Activated CD8-positive, alpha-beta memory T cell treated with anti-CD3 and anti-CD28 coated beads, Interleukin-2, amount 10 ng/mL, durations not matched to agents 7 days and 5 days (primary cell): Measurements from ENCODE around the gene VPS8. TPM values are rescaled to one million over a fixed set of nuclear protein-coding genes. Genes with fewer than 3 reads are reported as not detected.

Source experiments
- ATAC-seq: fragments of 150-1000 bp; cut with Tn5 transposase; one replicate; pipeline ENCODE4 v1.10.0; 2021; ENCODE audit warnings: moderate library complexity
- CTCF ChIA-PET: fragments of 350-600 bp; sonication (Branson Sonifier 250); formaldehyde crosslinking; loops from one replicate; lab custom pipeline; 2021; ENCODE audit warnings: antibody characterized with exemption; lab: Charles Lee
- DNase-seq: peaks from one replicate; pipeline ENCODE4 v3.0.0-alpha.2; 2020
- H3K27ac Mint-ChIP-seq: one replicate; pipeline ENCODE4 v1.8.0; 2021; ENCODE audit warnings: mild to moderate bottlenecking, mixed read lengths
- H3K27me3 Mint-ChIP-seq: one replicate; pipeline ENCODE4 v1.8.0; 2021; ENCODE audit warnings: mixed read lengths
- H3K36me3 Mint-ChIP-seq: one replicate; pipeline ENCODE4 v1.8.0; 2021; ENCODE audit warnings: mild to moderate bottlenecking, mixed read lengths
- H3K4me1 Mint-ChIP-seq: one replicate; pipeline ENCODE4 v1.8.0; 2021; ENCODE audit warnings: mixed read lengths
- H3K4me3 Mint-ChIP-seq: one replicate; pipeline ENCODE4 v1.8.0; 2021; ENCODE audit warnings: mild to moderate bottlenecking, moderate library complexity, mixed read lengths
- H3K9me3 Mint-ChIP-seq: one replicate; pipeline ENCODE4 v1.8.0; 2022; ENCODE audit warnings: low read depth, mixed read lengths
- total RNA-seq, 2 experiments: library from RNA; stranded (reverse); gene quantifications; one replicate each; pipeline ENCODE4 v1.2.3, GENCODE V29; 2021

Gene VPS8
- total RNA-seq, 2 experiments from 2014 or later, result 43.2 to 71.7 TPM

DNA sequence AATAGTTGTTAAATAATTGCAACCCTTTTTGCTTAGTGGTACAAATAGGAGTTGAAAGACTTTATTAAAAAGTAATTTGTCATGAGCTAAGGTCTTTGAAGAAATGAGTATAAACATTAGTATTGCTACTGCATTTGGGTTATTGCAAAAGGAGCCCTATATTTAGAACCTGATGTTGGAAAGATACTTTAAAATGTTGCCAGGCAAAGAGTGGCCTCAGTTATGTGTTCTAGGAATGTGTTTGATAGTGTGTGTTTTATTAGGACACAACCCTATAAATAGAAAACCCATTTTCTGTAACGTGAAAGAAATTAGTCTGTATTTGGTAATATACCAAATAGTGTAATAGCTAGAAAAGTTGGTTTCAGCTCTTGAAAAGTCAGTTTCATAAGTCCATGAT is 10.7 kb downstream of the VPS8 start:
- H3K4me3 Mint-ChIP-seq, result no peak overlapping the region
- H3K4me1 Mint-ChIP-seq, result no peaks in the 10 kb centered on the region
- ATAC-seq (no peak), DNase-seq (no peak)
- H3K27me3 Mint-ChIP-seq, result no peaks in the 10 kb centered on the region
- CTCF ChIA-PET, result interaction anchor here (0.9 to 1.9 kb wide), 2 partner anchors 15 to 19 kb away, joined by 3 to 6 read pairs; no protein-coding TSS in a partner anchor
- H3K9me3 Mint-ChIP-seq, result no peaks in the 10 kb centered on the region
- no peak overlapping the region for H3K27ac Mint-ChIP-seq
- H3K36me3 Mint-ChIP-seq, result peaks cover 24% of the 10 kb centered on the region

- DNase-seq, result no peak
- Mint-ChIP-seq H3K36me3 (peaks cover 26% of the 10 kb centered on the region), H3K27me3 (no peaks in the 10 kb centered on the region), H3K9me3 (no peaks in the 10 kb centered on the region), H3K4me1 (no peaks in the 10 kb centered on the region), H3K27ac (no peak overlapping the region), H3K4me3 (no peak overlapping the region)
- CTCF ChIA-PET, result interaction anchor here (1.0 to 1.9 kb wide), 4 partner anchors 11 to 485 kb away, joined by 3 to 7 read pairs (median 5); no protein-coding TSS in a partner anchor
- ATAC-seq, result no peak
Observed at GRCh38 chr3:184823990-184824389, 12.0 kb downstream of the VPS8 start.

- ATAC-seq, result no peak
- no peak overlapping the region for H3K4me3 Mint-ChIP-seq
- H3K9me3 Mint-ChIP-seq, result no peaks in the 10 kb centered on the region
- peaks cover 24% of the 10 kb centered on the region for H3K36me3 Mint-ChIP-seq
- no peak for DNase-seq
- H3K27me3 Mint-ChIP-seq, result no peaks in the 10 kb centered on the region
- no peak overlapping the region for H3K27ac Mint-ChIP-seq
- CTCF ChIA-PET, result interaction anchor here (1.0 kb wide), 1 partner anchor 8 kb away, joined by 3 read pairs; no protein-coding TSS in a partner anchor
- no peaks in the 10 kb centered on the region for H3K4me1 Mint-ChIP-seq
Observed at GRCh38 chr3:184825121-184825820, 13.3 kb downstream of the VPS8 start.

DNA sequence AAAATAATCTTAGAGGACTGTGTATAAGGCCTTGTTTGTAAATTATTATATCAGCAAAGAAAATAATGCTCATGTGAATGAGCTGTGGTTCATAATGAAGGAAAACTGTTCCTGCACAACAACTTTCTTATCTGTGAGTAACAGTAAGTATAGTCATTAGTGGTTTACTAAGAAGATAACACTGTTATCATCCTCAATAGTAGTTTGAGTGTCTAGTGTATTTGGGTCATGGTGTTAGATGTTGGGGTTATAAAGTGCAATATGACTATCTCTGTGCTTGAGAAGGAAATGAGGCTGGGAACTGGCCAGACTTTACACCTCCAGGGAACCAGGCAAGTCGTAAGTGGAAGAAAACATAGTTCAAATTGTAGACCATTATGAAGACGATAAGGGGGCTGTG is 15.6 kb downstream of the VPS8 start:
- peaks cover 39% of the 10 kb centered on the region for H3K36me3 Mint-ChIP-seq
- H3K27me3 Mint-ChIP-seq, result no peaks in the 10 kb centered on the region
- no peaks in the 10 kb centered on the region for H3K9me3 Mint-ChIP-seq
- CTCF ChIA-PET, result no interaction called here
- ATAC-seq (no peak), DNase-seq (no peak)
- H3K4me1 Mint-ChIP-seq, result no peaks in the 10 kb centered on the region
- no peak overlapping the region for H3K27ac Mint-ChIP-seq
- H3K4me3 Mint-ChIP-seq, result no peak overlapping the region

GRCh38 chr3:184832044-184832443 is 20.1 kb downstream of the VPS8 start:
- Mint-ChIP-seq H3K4me3 (no peak overlapping the region), H3K9me3 (no peaks in the 10 kb centered on the region), H3K27ac (no peak overlapping the region), H3K27me3 (no peaks in the 10 kb centered on the region), H3K4me1 (no peaks in the 10 kb centered on the region), H3K36me3 (peaks cover 54% of the 10 kb centered on the region)
- DNase-seq (no peak), ATAC-seq (no peak)
- CTCF ChIA-PET, result interaction anchor here (1.1 to 1.5 kb wide), 2 partner anchors 18 to 53 kb away, joined by 3 read pairs; no protein-coding TSS in a partner anchor

DNA sequence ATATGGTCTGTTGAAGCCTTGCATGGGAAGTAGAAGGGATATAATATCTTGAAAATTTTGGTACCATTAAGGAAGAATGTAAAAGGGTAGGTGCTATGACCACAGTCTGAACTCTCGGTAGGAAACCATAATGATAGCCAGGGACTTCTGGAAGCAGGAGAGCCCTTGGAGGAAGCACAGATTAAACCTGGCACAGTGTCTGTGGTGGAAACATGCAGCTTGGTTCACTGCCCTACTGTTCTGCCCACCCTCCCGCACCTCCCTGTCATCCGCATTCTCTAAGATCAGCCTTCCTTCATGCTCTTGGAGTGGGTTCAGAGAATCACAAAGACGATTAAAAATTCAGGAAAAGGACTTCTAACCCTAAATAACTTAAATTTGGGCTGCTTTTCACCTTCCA is 20.9 kb downstream of the VPS8 start:
- CTCF ChIA-PET, result interaction anchor here (1.1 kb wide), 1 partner anchor 17 kb away, joined by 3 read pairs; no protein-coding TSS in a partner anchor
- H3K4me1 Mint-ChIP-seq, result no peaks in the 10 kb centered on the region
- H3K36me3 Mint-ChIP-seq, result peaks cover 50% of the 10 kb centered on the region
- no peak overlapping the region for H3K27ac Mint-ChIP-seq
- H3K27me3 Mint-ChIP-seq, result no peaks in the 10 kb centered on the region
- DNase-seq (no peak), ATAC-seq (no peak)
- H3K4me3 Mint-ChIP-seq, result no peak overlapping the region
- H3K9me3 Mint-ChIP-seq, result no peaks in the 10 kb centered on the region

DNA sequence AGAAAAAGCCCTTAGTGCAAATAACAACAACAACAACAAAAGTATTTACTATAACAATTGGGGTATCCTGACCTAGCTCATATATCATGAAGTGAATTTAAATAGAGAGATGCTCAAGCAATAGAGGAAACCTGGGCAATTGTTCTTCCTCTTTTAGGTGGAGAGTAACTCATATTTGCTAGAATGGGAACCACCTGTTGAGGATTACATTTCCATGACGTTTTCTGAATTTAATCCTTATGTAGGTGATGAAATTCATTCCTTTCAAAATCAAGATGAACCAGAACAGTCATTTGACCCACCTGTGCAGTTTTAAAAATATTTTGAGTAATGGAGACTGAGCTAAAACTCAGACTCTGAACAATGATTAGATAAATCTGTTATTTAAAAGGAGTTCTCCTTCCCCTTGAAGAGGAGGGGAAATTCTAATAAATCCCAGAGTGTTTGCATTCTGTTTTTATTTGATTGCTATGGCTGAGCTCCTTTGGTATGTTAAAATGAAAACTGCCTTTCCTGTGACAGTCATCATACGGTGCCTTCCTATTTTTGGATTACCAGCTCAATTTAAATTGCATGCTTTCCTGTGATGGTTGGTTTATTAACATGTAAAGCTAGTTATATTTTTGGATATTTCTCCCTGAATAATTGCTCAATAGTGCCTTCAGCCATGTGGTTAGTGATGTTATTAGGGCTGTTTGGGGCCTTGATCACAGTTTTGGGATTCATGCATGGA is 24.3 kb downstream of the VPS8 start:
- Mint-ChIP-seq H3K9me3 (no peaks in the 10 kb centered on the region), H3K4me3 (no peak overlapping the region), H3K4me1 (no peaks in the 10 kb centered on the region), H3K27ac (no peak overlapping the region), H3K27me3 (no peaks in the 10 kb centered on the region), H3K36me3 (peaks cover 42% of the 10 kb centered on the region)
- ATAC-seq, result no peak
- no peak for DNase-seq
- CTCF ChIA-PET, result interaction anchor here (1.0 to 1.7 kb wide), 3 partner anchors 16 to 21 kb away, joined by 3 to 5 read pairs (median 3); no protein-coding TSS in a partner anchor

- CTCF ChIA-PET, result no interaction called here
- ATAC-seq, result no peak
- no peak overlapping the region for H3K4me3 Mint-ChIP-seq
- H3K4me1 Mint-ChIP-seq, result no peaks in the 10 kb centered on the region
- no peaks in the 10 kb centered on the region for H3K27me3 Mint-ChIP-seq
- H3K27ac Mint-ChIP-seq, result no peak overlapping the region
- no peak for DNase-seq
- H3K36me3 Mint-ChIP-seq, result peaks cover 16% of the 10 kb centered on the region
- no peaks in the 10 kb centered on the region for H3K9me3 Mint-ChIP-seq
Observed at GRCh38 chr3:184842433-184842832, 30.5 kb downstream of the VPS8 start.

- H3K4me1 Mint-ChIP-seq, result no peaks in the 10 kb centered on the region
- no peak overlapping the region for H3K27ac Mint-ChIP-seq
- H3K27me3 Mint-ChIP-seq, result no peaks in the 10 kb centered on the region
- DNase-seq (no peak), ATAC-seq (no peak)
- CTCF ChIA-PET, result interaction anchor here (0.6 kb wide), 1 partner anchor 228 kb away, joined by 3 read pairs; no protein-coding TSS in a partner anchor
- H3K4me3 Mint-ChIP-seq, result no peak overlapping the region
- H3K9me3 Mint-ChIP-seq, result no peaks in the 10 kb centered on the region
- peaks cover 15% of the 10 kb centered on the region for H3K36me3 Mint-ChIP-seq
Observed at GRCh38 chr3:184845819-184846218, 33.9 kb downstream of the VPS8 start.

GRCh38 chr3:184846496-184846895 is 34.5 kb downstream of the VPS8 start:
- H3K4me3 Mint-ChIP-seq, result no peak overlapping the region
- peaks cover 17% of the 10 kb centered on the region for H3K36me3 Mint-ChIP-seq
- DNase-seq (no peak), ATAC-seq (no peak)
- no peaks in the 10 kb centered on the region for H3K27me3 Mint-ChIP-seq
- H3K4me1 Mint-ChIP-seq, result no peaks in the 10 kb centered on the region
- CTCF ChIA-PET, result no interaction called here
- H3K9me3 Mint-ChIP-seq, result no peaks in the 10 kb centered on the region
- H3K27ac Mint-ChIP-seq, result no peak overlapping the region

DNA sequence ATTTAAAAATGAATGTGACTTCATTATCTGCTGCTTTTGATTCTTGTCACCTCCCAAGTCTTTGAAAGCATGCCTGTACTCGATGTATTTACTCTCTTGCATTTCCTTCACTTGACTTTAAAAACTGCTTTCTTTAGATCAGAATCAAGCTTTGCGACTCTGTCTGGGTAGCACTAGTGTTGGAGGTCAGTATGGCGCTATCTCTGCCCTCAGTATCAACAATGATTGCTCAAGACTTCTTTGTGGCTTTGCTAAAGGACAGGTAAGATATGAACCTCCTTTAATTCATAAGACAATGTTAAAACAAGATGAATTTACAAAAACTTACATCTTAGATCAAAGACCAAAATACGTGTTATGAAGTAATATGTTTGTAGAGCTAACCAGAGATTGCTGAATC is 37.0 kb downstream of the VPS8 start:
- Mint-ChIP-seq H3K4me3 (no peak overlapping the region), H3K27me3 (no peaks in the 10 kb centered on the region), H3K36me3 (peaks cover 20% of the 10 kb centered on the region), H3K9me3 (no peaks in the 10 kb centered on the region), H3K4me1 (no peaks in the 10 kb centered on the region), H3K27ac (no peak overlapping the region)
- CTCF ChIA-PET, result interaction anchor here (1.4 kb wide), 1 partner anchor 17 kb away, joined by 3 read pairs; no protein-coding TSS in a partner anchor
- ATAC-seq, result no peak
- DNase-seq, result no peak

- Mint-ChIP-seq H3K4me3 (no peak overlapping the region), H3K4me1 (no peaks in the 10 kb centered on the region), H3K9me3 (no peaks in the 10 kb centered on the region), H3K27me3 (no peaks in the 10 kb centered on the region), H3K27ac (no peak overlapping the region), H3K36me3 (peaks cover 29% of the 10 kb centered on the region)
- DNase-seq, result no peak
- CTCF ChIA-PET, result interaction anchor here (1.4 kb wide), 1 partner anchor 18 kb away, joined by 3 read pairs; no protein-coding TSS in a partner anchor
- ATAC-seq, result no peak
Observed at GRCh38 chr3:184850201-184850600, 38.2 kb downstream of the VPS8 start.

DNA sequence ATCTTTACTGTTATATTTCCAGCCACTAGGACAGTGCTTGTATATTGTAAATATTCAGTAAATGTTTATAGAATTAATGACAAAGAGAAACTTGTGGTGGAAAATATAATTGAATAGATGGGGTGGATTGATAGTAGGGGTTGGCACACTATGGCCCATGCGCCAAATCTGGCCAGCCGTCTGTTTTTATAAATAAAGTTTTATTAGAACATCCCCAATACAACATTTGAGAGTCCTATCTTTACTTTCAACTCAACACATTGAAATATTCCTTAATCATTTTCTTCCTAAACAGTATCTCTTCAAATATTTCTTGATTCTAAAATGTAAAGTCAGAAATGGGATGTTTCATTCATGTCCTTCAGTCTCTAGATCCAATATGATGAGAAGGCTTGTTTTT is 45.1 kb downstream of the VPS8 start:
- CTCF ChIA-PET, result no interaction called here
- no peaks in the 10 kb centered on the region for H3K4me1 Mint-ChIP-seq
- no peak overlapping the region for H3K27ac Mint-ChIP-seq
- ATAC-seq (no peak), DNase-seq (no peak)
- no peaks in the 10 kb centered on the region for H3K9me3 Mint-ChIP-seq
- no peak overlapping the region for H3K4me3 Mint-ChIP-seq
- H3K36me3 Mint-ChIP-seq, result peaks cover 48% of the 10 kb centered on the region
- no peaks in the 10 kb centered on the region for H3K27me3 Mint-ChIP-seq
